ENCODE results near the gene PLA2G2C.

DNA sequence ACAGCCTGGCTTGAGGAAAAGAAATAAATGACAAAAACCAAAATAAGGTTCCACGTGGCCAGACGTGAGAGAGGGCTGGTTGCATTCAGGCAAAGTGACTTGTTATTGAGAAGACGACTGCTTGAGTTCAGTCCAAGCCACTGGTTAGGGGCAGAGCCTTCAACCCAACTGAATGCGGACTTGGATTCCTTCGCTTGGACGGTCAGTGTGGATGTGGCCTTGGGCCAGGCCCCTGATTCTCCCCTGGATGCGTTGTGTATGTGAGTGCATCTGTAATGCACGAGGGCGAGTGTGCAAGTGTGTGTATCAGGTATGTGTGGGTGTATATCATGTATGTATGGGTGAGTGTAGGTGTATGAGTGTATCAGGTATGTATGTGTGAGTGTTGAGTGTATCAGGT lies 45.3 kb downstream of the PLA2G2C start:
- TF ChIP-seq, protein P1, sequence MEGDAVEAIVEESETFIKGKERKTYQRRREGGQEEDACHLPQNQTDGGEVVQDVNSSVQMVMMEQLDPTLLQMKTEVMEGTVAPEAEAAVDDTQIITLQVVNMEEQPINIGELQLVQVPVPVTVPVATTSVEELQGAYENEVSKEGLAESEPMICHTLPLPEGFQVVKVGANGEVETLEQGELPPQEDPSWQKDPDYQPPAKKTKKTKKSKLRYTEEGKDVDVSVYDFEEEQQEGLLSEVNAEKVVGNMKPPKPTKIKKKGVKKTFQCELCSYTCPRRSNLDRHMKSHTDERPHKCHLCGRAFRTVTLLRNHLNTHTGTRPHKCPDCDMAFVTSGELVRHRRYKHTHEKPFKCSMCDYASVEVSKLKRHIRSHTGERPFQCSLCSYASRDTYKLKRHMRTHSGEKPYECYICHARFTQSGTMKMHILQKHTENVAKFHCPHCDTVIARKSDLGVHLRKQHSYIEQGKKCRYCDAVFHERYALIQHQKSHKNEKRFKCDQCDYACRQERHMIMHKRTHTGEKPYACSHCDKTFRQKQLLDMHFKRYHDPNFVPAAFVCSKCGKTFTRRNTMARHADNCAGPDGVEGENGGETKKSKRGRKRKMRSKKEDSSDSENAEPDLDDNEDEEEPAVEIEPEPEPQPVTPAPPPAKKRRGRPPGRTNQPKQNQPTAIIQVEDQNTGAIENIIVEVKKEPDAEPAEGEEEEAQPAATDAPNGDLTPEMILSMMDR (IDR thresholded peaks at IDR 0.05) = no peak
- no peak for TF ChIP-seq EZH2 (IDR thresholded peaks at IDR 0.05; ENCODE audit: borderline replicate concordance, insufficient read depth, low read depth, low read length, poor library complexity, severe bottlenecking)

Data from B cell (primary cell).